IMR-90 (cell line): ENCODE data around the gene PUDP. TPM values are rescaled to one million over a fixed set of nuclear protein-coding genes. Genes with fewer than 3 reads are reported as not detected.

Experiments used
- ATAC-seq: fragments of 200-7000 bp; cut with Tn5 transposase; 2 replicates; pipeline ENCODE4 v1.9.1; 2020; ENCODE audit warnings: low read depth, mild to moderate bottlenecking, moderate library complexity
- BruUV-seq: library from RNA; stranded (reverse); fragments of 400-500 nt; replicated peaks from 2 replicates; lab custom pipeline; 2021; lab: Mats Ljungman, UMichigan
- CTCF ChIA-PET: fragments of 300-600 bp; formaldehyde crosslinking; extraction: SDS; loops from one replicate; lab custom pipeline; 2021; ENCODE audit warnings: antibody characterized with exemption; lab: Yijun Ruan, JAX
- POLR2A ChIA-PET: fragments of 300-600 bp; sonication (Branson Sonifier 250); formaldehyde crosslinking; loops from one replicate; lab custom pipeline; 2022; ENCODE audit warnings: antibody characterized with exemption; ENCODE audit not compliant: unreplicated experiment; lab: Charles Lee
- DNase-seq: peaks from one replicate; pipeline ENCODE4 v3.0.0; 2013
- H2AFZ ChIP-seq: replicated peaks from 2 replicates; pipeline ENCODE3; 2013; ENCODE audit warnings: low read length, mild to moderate bottlenecking; ENCODE audit not compliant: poor library complexity
- H2AK5ac ChIP-seq: 2 replicates; pipeline ENCODE4 v1.6.1; 2013; ENCODE audit warnings: low read depth, low read length, inconsistent platforms
- H2AK9ac ChIP-seq: replicated peaks from 2 replicates; pipeline ENCODE3; 2013; ENCODE audit warnings: mild to moderate bottlenecking, low read depth, low read length, moderate library complexity; ENCODE audit not compliant: poor library complexity
- H2BK120ac ChIP-seq: 2 replicates; pipeline ENCODE4 v1.6.1; 2013; ENCODE audit warnings: low read depth, low read length, inconsistent platforms
- H2BK15ac ChIP-seq: 3 replicates; pipeline ENCODE4 v1.6.1; 2013; ENCODE audit warnings: low read depth, low read length, inconsistent platforms
- H2BK20ac ChIP-seq: 2 replicates; pipeline ENCODE4 v1.6.1; 2013; ENCODE audit warnings: low read depth, mild to moderate bottlenecking, inconsistent platforms, low read length, moderate library complexity
- H2BK5ac ChIP-seq: 2 replicates; pipeline ENCODE4 v1.6.1; 2013; ENCODE audit warnings: mild to moderate bottlenecking, low read depth, low read length, inconsistent platforms; ENCODE audit not compliant: poor library complexity, severe bottlenecking
- H3K14ac ChIP-seq: replicated peaks from 2 replicates; pipeline ENCODE4 v1.6.1; 2013; ENCODE audit warnings: low read depth, low read length, inconsistent platforms
- H3K18ac ChIP-seq: 2 replicates; pipeline ENCODE4 v1.6.1; 2013; ENCODE audit warnings: low read depth, low read length, control low read depth
- H3K23ac ChIP-seq: 2 replicates; pipeline ENCODE4 v1.6.1; 2013; ENCODE audit warnings: low read depth, low read length, inconsistent platforms
- H3K27ac ChIP-seq: 2 replicates; pipeline ENCODE4 v1.5.1; 2013; ENCODE audit warnings: mild to moderate bottlenecking, control low read depth, low read length; ENCODE audit not compliant: insufficient read depth
- H3K27me3 ChIP-seq: 2 replicates; pipeline ENCODE4 v1.6.1; 2013; ENCODE audit warnings: low read length; ENCODE audit not compliant: control insufficient read depth, insufficient read depth
- H3K36me3 ChIP-seq: 2 replicates; pipeline ENCODE4 v1.6.1; 2013; ENCODE audit warnings: low read length, mixed read lengths; ENCODE audit not compliant: control insufficient read depth, insufficient read depth
- H3K4ac ChIP-seq: 2 replicates; pipeline ENCODE4 v1.6.1; 2013; ENCODE audit warnings: low read depth, low read length, inconsistent platforms
- H3K4me1 ChIP-seq: 2 replicates; pipeline ENCODE4 v1.6.1; 2013; ENCODE audit warnings: low read length, mixed read lengths; ENCODE audit not compliant: control insufficient read depth, insufficient read depth
- H3K4me2 ChIP-seq: 2 replicates; pipeline ENCODE4 v1.6.1; 2013; ENCODE audit warnings: low read depth, mild to moderate bottlenecking, control low read depth, low read length, moderate library complexity
- H3K4me3 ChIP-seq: 2 replicates; pipeline ENCODE4 v1.5.1; 2013; ENCODE audit warnings: low read depth, mild to moderate bottlenecking, control low read depth, low read length, moderate library complexity; ENCODE audit not compliant: insufficient read depth
- H3K56ac ChIP-seq: 2 replicates; pipeline ENCODE4 v1.6.1; 2013; ENCODE audit warnings: low read length, inconsistent platforms; ENCODE audit not compliant: insufficient read depth; ENCODE audit errors: extremely low read depth
- H3K79me1 ChIP-seq, 2 experiments: 2 replicates each; pipeline ENCODE4 v1.6.1; 2013; ENCODE audit warnings: low read length in 2 of 2, inconsistent platforms in 1 of 2, low read depth in 1 of 2
- H3K9ac ChIP-seq: 2 replicates; pipeline ENCODE4 v1.6.1; 2013; ENCODE audit warnings: low read depth, low read length, control low read depth
- H3K9me1 ChIP-seq: 2 replicates; pipeline ENCODE4 v1.6.1; 2013; ENCODE audit warnings: low read length, inconsistent platforms; ENCODE audit not compliant: insufficient read depth
- H3K9me3 ChIP-seq: 2 replicates; pipeline ENCODE4 v1.6.1; 2013; ENCODE audit warnings: low read length; ENCODE audit not compliant: control insufficient read depth, insufficient read depth
- H4K20me1 ChIP-seq: 2 replicates; pipeline ENCODE4 v1.6.1; 2013; ENCODE audit warnings: low read length, inconsistent platforms; ENCODE audit not compliant: insufficient read depth
- H4K5ac ChIP-seq: 2 replicates; pipeline ENCODE4 v1.6.1; 2013; ENCODE audit warnings: mild to moderate bottlenecking, low read depth, low read length, control low read depth
- H4K8ac ChIP-seq, 2 experiments: 2 replicates each; pipeline ENCODE4 v1.6.1; 2013; ENCODE audit warnings: low read depth in 2 of 2, low read length in 2 of 2, control low read depth in 1 of 2, inconsistent platforms in 1 of 2
- H4K91ac ChIP-seq: 2 replicates; pipeline ENCODE4 v1.6.1; 2013; ENCODE audit warnings: low read depth, low read length, inconsistent platforms; ENCODE audit not compliant: insufficient read depth
- BHLHE40 ChIP-seq: fragments of 150-350 bp; IDR thresholded peaks from 2 replicates; pipeline ENCODE4 v1.6.1; 2016; ENCODE audit warnings: mild to moderate bottlenecking, low read depth, low read length
- CEBPB ChIP-seq: IDR thresholded peaks from 2 replicates; pipeline ENCODE4 v1.6.1; 2012; ENCODE audit warnings: low read depth, low read length, improper control_type of control experiment
- CHD1 ChIP-seq: IDR thresholded peaks from 2 replicates; pipeline ENCODE4 v1.6.1; 2012; ENCODE audit warnings: low read depth, low read length, improper control_type of control experiment
- FOS ChIP-seq: fragments of 150-350 bp; IDR thresholded peaks from 2 replicates; pipeline ENCODE4 v1.6.1; 2016; ENCODE audit warnings: low read depth, low read length
- MAFK ChIP-seq: IDR thresholded peaks from 2 replicates; pipeline ENCODE4 v1.6.1; 2012; ENCODE audit warnings: low read depth, low read length, improper control_type of control experiment
- MAZ ChIP-seq: IDR thresholded peaks from 2 replicates; pipeline ENCODE4 v1.6.1; 2012; ENCODE audit warnings: low read depth, mild to moderate bottlenecking, low read length, improper control_type of control experiment, moderate library complexity, borderline replicate concordance
- MXI1 ChIP-seq: IDR thresholded peaks from 2 replicates; pipeline ENCODE4 v1.6.1; 2012; ENCODE audit warnings: low read depth, mild to moderate bottlenecking, low read length, moderate library complexity, borderline replicate concordance
- NFE2L2 ChIP-seq: fragments of 150-350 bp; IDR thresholded peaks from 2 replicates; pipeline ENCODE4 v1.6.1; 2016; ENCODE audit warnings: low read depth, mild to moderate bottlenecking, low read length
- POLR2A ChIP-seq: IDR thresholded peaks from 2 replicates; pipeline ENCODE4 v1.6.1; 2012; ENCODE audit warnings: mild to moderate bottlenecking, low read depth, low read length
- RAD21 ChIP-seq: IDR thresholded peaks from 2 replicates; pipeline ENCODE4 v1.6.1; 2012; ENCODE audit warnings: low read length, improper control_type of control experiment
- RCOR1 ChIP-seq: IDR thresholded peaks from 2 replicates; pipeline ENCODE4 v1.6.1; 2012; ENCODE audit warnings: mild to moderate bottlenecking, low read length, improper control_type of control experiment; ENCODE audit not compliant: insufficient replicate concordance
- RFX5 ChIP-seq: IDR thresholded peaks from 2 replicates; pipeline ENCODE4 v1.8.0; 2012; ENCODE audit warnings: low read depth, mild to moderate bottlenecking, low read length, moderate library complexity
- SMC3 ChIP-seq: fragments of 150-350 bp; IDR thresholded peaks from 2 replicates; pipeline ENCODE4 v1.6.1; 2016; ENCODE audit warnings: low read depth, mild to moderate bottlenecking, antibody characterized with exemption, low read length, moderate library complexity
- USF2 ChIP-seq: fragments of 150-350 bp; IDR thresholded peaks from 2 replicates; pipeline ENCODE4 v1.6.1; 2017; ENCODE audit warnings: mild to moderate bottlenecking, antibody characterized with exemption, low read length, low read depth
- WGBS, 2 experiments: methylation state at CpG; one replicate each; pipeline versions ENCODE4 v1.1.5 to v1.1.7; 2013; ENCODE audit warnings: missing lambda C conversion rate in 2 of 2; ENCODE audit not compliant: insufficient read length in 1 of 2; ENCODE audit errors: extremely low coverage in 2 of 2; 5-methylcytosine and 5-hydroxymethylcytosine counted together
- dilution Hi-C: fragments of 300-500 bp; cut with HindIII; formaldehyde crosslinking; loops from one replicate; pipeline ENCODE4 v1.14.3; 2018; ENCODE audit warnings: low sequenced_read_pairs; ENCODE audit not compliant: unreplicated experiment
- in situ Hi-C: fragments of 300-500 bp; cut with MboI; formaldehyde crosslinking; loops from 3 replicates; pipeline ENCODE4 v1.14.3; 2019; ENCODE audit warnings: low sequenced_read_pairs, inconsistent platforms, mixed read lengths
- intact Hi-C: fragments of 100-400 bp; cut with micrococcal nuclease; formaldehyde crosslinking; loops from 2 replicates; pipeline ENCODE4 v1.10.0; 2022
- polyA plus RNA-seq, 3 experiments: library from polyadenylated mRNA; depleted of rRNA; stranded (reverse); fragments of >200 nt; gene quantifications; 2 replicates each; pipeline ENCODE4 v1.2.3, GENCODE V29; 2012; ENCODE audit warnings: low replicate concordance in 1 of 3
- total RNA-seq: library from RNA; depleted of rRNA; stranded (reverse); fragments of >200 nt; gene quantifications from 2 replicates; pipeline ENCODE4 v1.2.3, GENCODE V29; 2012
- TF ChIP-seq, protein P1 (sequence below): conservative IDR thresholded peaks from 2 replicates; pipeline ENCODE4 v1.5.1; 2012; ENCODE audit warnings: mild to moderate bottlenecking, low read depth, low read length, improper control_type of control experiment
- TF ChIP-seq, protein P2 (sequence below): fragments of 150-350 bp; IDR thresholded peaks from 2 replicates; pipeline ENCODE4 v1.6.1; 2016; ENCODE audit warnings: low read depth, mild to moderate bottlenecking, low read length, moderate library complexity, borderline replicate concordance

Gene PUDP
- total and polyA plus RNA-seq, 2 of the 4 experiments (the other 2 are of a cell fraction), result 22.2 to 28.6 TPM

GRCh38 chrX:7169627-7170026 is 21.7 kb upstream of the PUDP start:
- DNase-seq (no peak), ATAC-seq (no peak)
- ChIA-PET CTCF (no interaction called here), POLR2A (no interaction called here)
- Histone ChIP-seq H3K18ac (no peak overlapping the region), H2AFZ (no peak overlapping the region), H3K36me3 (no peaks in the 10 kb centered on the region), H2BK20ac (no peak overlapping the region), H2BK120ac (no peak overlapping the region), H3K4me3 (no peak overlapping the region), H4K20me1 (no peaks in the 10 kb centered on the region), H2BK15ac (no peak overlapping the region), H3K9me1 (no peaks in the 10 kb centered on the region), H4K5ac (no peak overlapping the region), H3K27ac (no peak overlapping the region), H3K14ac (no peak overlapping the region), H2AK9ac (no peak overlapping the region), H3K27me3 (no peaks in the 10 kb centered on the region), H2BK5ac (no peak overlapping the region), H3K9me3 (no peaks in the 10 kb centered on the region), H3K9ac (no peak overlapping the region), H3K4ac (no peak overlapping the region), H2AK5ac (no peak overlapping the region), H3K23ac (no peak overlapping the region), H3K79me1 (no peaks in the 10 kb centered on the region), H4K8ac (no peak overlapping the region), H3K56ac (no peak overlapping the region), H3K4me2 (no peak overlapping the region), H4K91ac (no peak overlapping the region), H3K4me1 (no peaks in the 10 kb centered on the region)
- BruUV-seq, result no TSS peak
- TF ChIP-seq, protein P1, sequence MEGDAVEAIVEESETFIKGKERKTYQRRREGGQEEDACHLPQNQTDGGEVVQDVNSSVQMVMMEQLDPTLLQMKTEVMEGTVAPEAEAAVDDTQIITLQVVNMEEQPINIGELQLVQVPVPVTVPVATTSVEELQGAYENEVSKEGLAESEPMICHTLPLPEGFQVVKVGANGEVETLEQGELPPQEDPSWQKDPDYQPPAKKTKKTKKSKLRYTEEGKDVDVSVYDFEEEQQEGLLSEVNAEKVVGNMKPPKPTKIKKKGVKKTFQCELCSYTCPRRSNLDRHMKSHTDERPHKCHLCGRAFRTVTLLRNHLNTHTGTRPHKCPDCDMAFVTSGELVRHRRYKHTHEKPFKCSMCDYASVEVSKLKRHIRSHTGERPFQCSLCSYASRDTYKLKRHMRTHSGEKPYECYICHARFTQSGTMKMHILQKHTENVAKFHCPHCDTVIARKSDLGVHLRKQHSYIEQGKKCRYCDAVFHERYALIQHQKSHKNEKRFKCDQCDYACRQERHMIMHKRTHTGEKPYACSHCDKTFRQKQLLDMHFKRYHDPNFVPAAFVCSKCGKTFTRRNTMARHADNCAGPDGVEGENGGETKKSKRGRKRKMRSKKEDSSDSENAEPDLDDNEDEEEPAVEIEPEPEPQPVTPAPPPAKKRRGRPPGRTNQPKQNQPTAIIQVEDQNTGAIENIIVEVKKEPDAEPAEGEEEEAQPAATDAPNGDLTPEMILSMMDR, result no peak
- no peak for TF ChIP-seq MAZ
- no peak for TF ChIP-seq NFE2L2
- TF ChIP-seq MAFK, result no peak
- TF ChIP-seq SMC3, result no peak
- no peak for TF ChIP-seq CEBPB
- no peak for TF ChIP-seq POLR2A
- TF ChIP-seq USF2, result no peak
- TF ChIP-seq BHLHE40, result no peak
- no peak for TF ChIP-seq FOS
- TF ChIP-seq MXI1, result no peak
- TF ChIP-seq CHD1, result no peak
- no peak for TF ChIP-seq RCOR1
- TF ChIP-seq RAD21, result no peak
- no peak for TF ChIP-seq RFX5
- TF ChIP-seq, protein P2, sequence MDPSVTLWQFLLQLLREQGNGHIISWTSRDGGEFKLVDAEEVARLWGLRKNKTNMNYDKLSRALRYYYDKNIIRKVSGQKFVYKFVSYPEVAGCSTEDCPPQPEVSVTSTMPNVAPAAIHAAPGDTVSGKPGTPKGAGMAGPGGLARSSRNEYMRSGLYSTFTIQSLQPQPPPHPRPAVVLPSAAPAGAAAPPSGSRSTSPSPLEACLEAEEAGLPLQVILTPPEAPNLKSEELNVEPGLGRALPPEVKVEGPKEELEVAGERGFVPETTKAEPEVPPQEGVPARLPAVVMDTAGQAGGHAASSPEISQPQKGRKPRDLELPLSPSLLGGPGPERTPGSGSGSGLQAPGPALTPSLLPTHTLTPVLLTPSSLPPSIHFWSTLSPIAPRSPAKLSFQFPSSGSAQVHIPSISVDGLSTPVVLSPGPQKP, result no peak
- WGBS, 2 experiments, result no CpG with 5 or more reads among the region's 3 CpGs
- in situ Hi-C loops, result no loop called here
- intact Hi-C loops, result no loop called here
- dilution Hi-C loops, result no loop called here
